CD4-positive, alpha-beta T cell (primary cell): ENCODE measurements around the gene SSBP3. TPM values are rescaled to one million over a fixed set of nuclear protein-coding genes. Genes with fewer than 3 reads are reported as not detected.
A peak's percentile ranks its signal among the peaks of the same experiment; 100 is the strongest.

Experiments used
- ATAC-seq: fragments of 200-7000 bp; cut with Tn5 transposase; one replicate; pipeline ENCODE4 v1.10.0; 2022; ENCODE audit warnings: mild to moderate bottlenecking; ENCODE audit not compliant: poor library complexity
- CTCF ChIA-PET: fragments of 350-600 bp; sonication (Branson Sonifier 250); formaldehyde crosslinking; loops from one replicate; lab custom pipeline; 2021; ENCODE audit warnings: antibody characterized with exemption, inconsistent platforms; lab: Charles Lee
- POLR2A ChIA-PET: fragments of 350-600 bp; sonication (Branson Sonifier 250); formaldehyde crosslinking; loops from one replicate; lab custom pipeline; 2021; ENCODE audit warnings: antibody characterized with exemption, inconsistent platforms; lab: Charles Lee
- DNase-seq, 14 experiments: peaks; one replicate each; pipeline ENCODE4 v3.0.0-alpha.2; 2013 to 2020; ENCODE audit warnings: mixed read lengths in 2 of 14
- H3K27ac ChIP-seq, 2 donors: one replicate each; pipeline versions ENCODE4 v1.5.1 to v1.7.0; 2013; ENCODE audit warnings: low read length in 2 of 2, low read depth in 1 of 2, mild to moderate bottlenecking in 1 of 2
- H3K27me3 ChIP-seq, 2 experiments: 1 replicate in 1 of 2; 2 replicates in 1 of 2; pipeline versions ENCODE4 v1.6.1 to v1.7.0; 2013; ENCODE audit warnings: low read length in 2 of 2, control low read depth in 1 of 2, mild to moderate bottlenecking in 1 of 2, moderate library complexity in 1 of 2; ENCODE audit not compliant: insufficient read depth in 2 of 2, control insufficient read depth in 1 of 2
- H3K36me3 ChIP-seq: one replicate; pipeline ENCODE4 v1.6.1; 2013; ENCODE audit warnings: low read length, control low read depth; ENCODE audit not compliant: insufficient read depth
- H3K4me1 ChIP-seq: one replicate; pipeline ENCODE4 v1.6.1; 2013; ENCODE audit warnings: low read length, control low read depth; ENCODE audit not compliant: insufficient read depth
- H3K4me3 ChIP-seq: one replicate; pipeline ENCODE4 v1.5.1; 2013; ENCODE audit warnings: mild to moderate bottlenecking, low read length, moderate library complexity
- H3K9me3 ChIP-seq, 2 experiments: 1 replicate in 1 of 2; 2 replicates in 1 of 2; pipeline versions ENCODE4 v1.6.1 to v1.7.0; 2013; ENCODE audit warnings: low read length in 2 of 2, mild to moderate bottlenecking in 2 of 2, control low read depth in 1 of 2, moderate library complexity in 1 of 2; ENCODE audit not compliant: control insufficient read depth in 1 of 2, insufficient read depth in 1 of 2
- H3K27ac Mint-ChIP-seq: one replicate; pipeline ENCODE4 v1.8.0; 2020; ENCODE audit warnings: mixed read lengths
- H3K27me3 Mint-ChIP-seq: one replicate; pipeline ENCODE4 v1.8.0; 2021; ENCODE audit warnings: mixed read lengths
- H3K36me3 Mint-ChIP-seq: one replicate; pipeline ENCODE4 v1.8.0; 2021; ENCODE audit warnings: low read depth, mixed read lengths
- H3K4me1 Mint-ChIP-seq: one replicate; pipeline ENCODE4 v1.8.0; 2021; ENCODE audit warnings: low read depth, mixed read lengths
- H3K4me3 Mint-ChIP-seq: one replicate; pipeline ENCODE4 v1.8.0; 2020; ENCODE audit warnings: mild to moderate bottlenecking, mixed read lengths
- H3K9me3 Mint-ChIP-seq: one replicate; pipeline ENCODE4 v1.8.0; 2020; ENCODE audit warnings: mixed read lengths
- intact Hi-C, 2 experiments: fragments of 100-400 bp; cut with DNase I in 1 of 2; cut with micrococcal nuclease in 1 of 2; formaldehyde crosslinking; loops; one replicate each; pipeline versions ENCODE4 v1.15.1 to v1.9.0; 2023 to 2025; cut with DNase I, micrococcal nuclease
- total RNA-seq, 174 experiments: library from RNA in 2 of 174; stranded (reverse) in 2 of 174; gene quantifications; one replicate each; pipeline ENCODE4 v1.2.3 and lab custom pipeline; 2021 to 2026
- TF ChIP-seq, protein P1 (sequence below): fragments of 200-600 bp; IDR thresholded peaks from one replicate; pipeline ENCODE4 v1.8.0; 2022; ENCODE audit warnings: antibody characterized with exemption, mild to moderate bottlenecking

Gene SSBP3
- total RNA-seq, 2 experiments from 2014 or later: 50.6 to 52.4 TPM

DNA sequence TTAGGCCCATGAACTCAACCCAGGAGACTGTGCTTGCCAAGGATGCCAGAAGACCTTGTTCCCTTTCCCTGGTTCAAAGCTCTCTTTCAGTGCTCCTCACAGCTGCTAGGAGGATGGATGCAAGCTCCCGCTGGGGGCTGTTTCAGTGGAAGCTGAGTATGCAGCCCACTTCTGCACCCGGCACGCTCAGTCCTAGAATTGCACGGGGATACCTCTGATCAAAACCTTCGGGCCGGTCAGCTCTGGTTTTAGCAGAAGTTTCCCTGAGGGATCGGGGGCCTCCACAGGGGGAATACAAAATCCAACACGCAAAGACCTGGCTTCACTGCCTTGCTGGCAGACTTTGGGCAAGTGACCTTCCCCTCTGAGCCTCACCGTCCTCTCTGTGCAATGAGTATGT, 4.2 kb upstream of the SSBP3 start:
- intact Hi-C loops: loop anchor here in 1 of 2 experiments (5.0 kb wide), 1 partner anchor 288 kb away; no protein-coding TSS in a partner anchor
- Mint-ChIP-seq H3K4me1 (peaks cover 55% of the 10 kb centered on the region), H3K9me3 (no peaks in the 10 kb centered on the region), H3K27me3 (no peaks in the 10 kb centered on the region), H3K4me3 (no peak overlapping the region), H3K36me3 (peaks cover 5% of the 10 kb centered on the region), H3K27ac (no peak overlapping the region)
- ATAC-seq: no peak
- Histone ChIP-seq H3K36me3 (no peaks in the 10 kb centered on the region), H3K9me3 (no peaks in the 10 kb centered on the region), H3K27me3 (no peaks in the 10 kb centered on the region), H3K27ac (no peak overlapping the region), H3K4me1 (peaks cover 50% of the 10 kb centered on the region), H3K4me3 (no peak overlapping the region)
- CTCF ChIA-PET: no interaction called here
- TF ChIP-seq, protein P1, sequence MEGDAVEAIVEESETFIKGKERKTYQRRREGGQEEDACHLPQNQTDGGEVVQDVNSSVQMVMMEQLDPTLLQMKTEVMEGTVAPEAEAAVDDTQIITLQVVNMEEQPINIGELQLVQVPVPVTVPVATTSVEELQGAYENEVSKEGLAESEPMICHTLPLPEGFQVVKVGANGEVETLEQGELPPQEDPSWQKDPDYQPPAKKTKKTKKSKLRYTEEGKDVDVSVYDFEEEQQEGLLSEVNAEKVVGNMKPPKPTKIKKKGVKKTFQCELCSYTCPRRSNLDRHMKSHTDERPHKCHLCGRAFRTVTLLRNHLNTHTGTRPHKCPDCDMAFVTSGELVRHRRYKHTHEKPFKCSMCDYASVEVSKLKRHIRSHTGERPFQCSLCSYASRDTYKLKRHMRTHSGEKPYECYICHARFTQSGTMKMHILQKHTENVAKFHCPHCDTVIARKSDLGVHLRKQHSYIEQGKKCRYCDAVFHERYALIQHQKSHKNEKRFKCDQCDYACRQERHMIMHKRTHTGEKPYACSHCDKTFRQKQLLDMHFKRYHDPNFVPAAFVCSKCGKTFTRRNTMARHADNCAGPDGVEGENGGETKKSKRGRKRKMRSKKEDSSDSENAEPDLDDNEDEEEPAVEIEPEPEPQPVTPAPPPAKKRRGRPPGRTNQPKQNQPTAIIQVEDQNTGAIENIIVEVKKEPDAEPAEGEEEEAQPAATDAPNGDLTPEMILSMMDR: no peak
- DNase-seq: no peak
- POLR2A ChIA-PET: no interaction called here

DNA sequence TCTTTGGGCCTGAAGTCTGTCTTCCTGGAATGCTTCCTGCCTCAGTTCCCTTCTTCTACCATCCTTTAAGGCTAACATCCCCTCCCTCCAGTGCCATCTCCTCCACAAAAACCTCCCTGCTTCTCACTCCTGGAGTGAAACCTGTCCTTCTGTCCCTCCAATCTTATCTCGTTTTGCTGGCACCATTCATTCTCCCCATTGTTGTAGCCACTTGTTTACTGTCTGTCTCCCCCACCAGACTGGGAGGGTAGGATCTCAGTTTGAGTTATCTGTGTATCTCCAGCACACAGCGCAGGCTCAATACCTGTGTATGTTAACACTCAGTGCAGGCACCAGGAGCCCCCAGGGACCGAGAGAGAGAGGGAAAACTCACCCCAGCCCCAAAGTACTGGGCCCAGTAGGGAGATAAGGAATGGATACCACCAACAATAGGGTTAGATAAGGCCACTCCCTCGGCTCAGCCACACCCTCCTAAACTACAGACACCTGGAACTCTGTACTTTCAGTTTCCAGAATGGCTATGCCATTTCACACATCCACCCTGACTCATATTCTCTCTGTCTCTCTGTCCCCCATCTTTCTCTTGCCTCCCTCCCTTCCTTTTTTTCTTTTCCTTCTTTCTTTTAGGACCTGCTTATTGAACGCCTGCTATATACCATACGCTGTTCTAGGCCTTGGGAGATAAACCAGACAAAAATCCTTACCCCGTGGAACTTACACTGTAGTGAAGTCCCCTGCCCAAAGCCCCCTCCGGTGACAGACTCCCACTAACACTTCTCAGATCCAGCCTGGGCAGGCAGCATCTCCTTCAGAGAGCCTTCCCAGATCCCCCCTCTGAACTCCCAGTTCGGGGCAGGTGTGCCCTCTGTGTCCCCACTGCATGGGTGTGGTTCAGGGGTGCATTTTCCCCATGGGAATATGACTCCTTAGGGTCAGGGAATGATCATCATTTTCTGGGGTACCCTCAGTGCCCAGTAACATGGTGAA, 3.3 kb upstream of the SSBP3 start:
- ATAC-seq: no peak
- H3K27me3 Mint-ChIP-seq: no peaks in the 10 kb centered on the region
- H3K9me3 Mint-ChIP-seq: no peaks in the 10 kb centered on the region
- no peak overlapping the region for H3K4me3 ChIP-seq
- H3K4me1 ChIP-seq: peaks cover 59% of the 10 kb centered on the region
- TF ChIP-seq, protein P1: no peak
- no peaks in the 10 kb centered on the region for H3K9me3 ChIP-seq
- H3K36me3 Mint-ChIP-seq: peaks cover 6% of the 10 kb centered on the region
- no peaks in the 10 kb centered on the region for H3K27me3 ChIP-seq
- POLR2A ChIA-PET: interaction anchor here (1.0 kb wide), 2 partner anchors 68 to 78 kb away, joined by 3 to 7 read pairs; no protein-coding TSS in a partner anchor
- peak overlapping the region; percentile 92 for H3K27ac Mint-ChIP-seq
- peak overlapping the region; percentile 56 for H3K4me3 Mint-ChIP-seq
- H3K27ac ChIP-seq: peak overlapping the region in 1 of 2 donors; percentile 7
- peak in 5 of 14 experiments; percentile 36 to 64 (median 43) for DNase-seq
- CTCF ChIA-PET: no interaction called here
- intact Hi-C loops: loop anchor here (5.0 to 10.0 kb wide), 7 partner anchors 287 to 572 kb away; partner anchors contain the start of genes TCEANC2 (in 2 of the 2), TMEM59 (in 2 of the 2), NDC1 (in 1 of the 2) and PARS2 (in 1 of the 2)
- H3K4me1 Mint-ChIP-seq: peaks cover 59% of the 10 kb centered on the region
- H3K36me3 ChIP-seq: no peaks in the 10 kb centered on the region
